HPDE6-E6E7 (cell line): ENCODE data around the gene GOLT1A.

Source experiments
- DNase-seq: peaks from one replicate; pipeline ENCODE4 v3.0.0; 2011; ENCODE audit warnings: missing footprints; ENCODE audit errors: extremely low spot score

GOLT1A gene

DNA sequence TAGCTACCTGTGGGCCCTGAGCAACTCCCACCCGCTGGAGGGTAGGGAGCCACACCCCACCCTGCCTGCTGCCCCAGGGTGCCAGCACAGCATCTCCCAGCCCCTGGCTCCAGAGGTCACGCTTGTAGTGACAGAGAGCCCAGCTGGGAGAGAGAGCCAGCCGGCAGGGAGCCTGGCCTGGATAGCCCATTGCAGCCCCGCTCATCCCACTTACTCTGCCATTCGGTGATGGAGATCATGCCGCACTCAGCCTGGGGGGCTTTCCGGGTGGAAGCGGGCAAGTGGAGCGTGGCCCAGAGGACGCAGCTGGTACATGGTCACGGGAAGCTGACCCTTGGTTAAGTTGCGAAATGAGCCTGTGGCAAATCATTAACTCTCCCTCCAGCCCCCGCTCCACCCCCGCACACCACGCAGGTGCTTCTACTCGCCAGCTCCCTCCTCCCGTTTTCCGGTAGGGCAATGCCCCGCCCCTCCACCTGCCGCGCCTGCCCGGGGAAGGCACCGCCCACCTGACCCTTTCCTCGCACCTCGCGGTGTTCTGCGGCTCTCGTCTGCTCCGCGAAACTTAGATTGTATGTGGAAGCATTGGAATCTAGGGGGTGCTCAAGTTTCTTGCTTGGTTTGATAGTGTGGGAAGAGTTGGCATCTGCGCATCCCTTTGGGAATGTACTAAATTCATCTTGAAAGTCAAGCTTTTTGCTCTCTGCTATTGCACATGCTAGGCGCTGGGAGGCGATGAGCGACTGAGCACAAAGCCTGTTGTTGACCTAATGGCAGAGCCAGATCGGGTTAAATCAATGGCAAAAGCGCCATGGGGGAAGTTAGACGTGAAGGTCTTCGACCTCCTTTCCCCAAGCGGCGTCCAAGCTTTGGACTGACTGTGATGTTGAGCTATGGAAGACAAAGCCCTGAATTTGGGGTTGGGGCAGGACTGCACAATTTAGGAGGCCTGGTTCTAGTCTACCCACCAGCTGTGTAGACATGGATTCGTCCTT, at the start of gene GOLT1A:
GOLT1A (minus strand) TSS at position 321 of the 995 bp plus-strand sequence; CDS start at position 239, 82 bp downstream.
- DNase-seq = peak; percentile 84

DNA sequence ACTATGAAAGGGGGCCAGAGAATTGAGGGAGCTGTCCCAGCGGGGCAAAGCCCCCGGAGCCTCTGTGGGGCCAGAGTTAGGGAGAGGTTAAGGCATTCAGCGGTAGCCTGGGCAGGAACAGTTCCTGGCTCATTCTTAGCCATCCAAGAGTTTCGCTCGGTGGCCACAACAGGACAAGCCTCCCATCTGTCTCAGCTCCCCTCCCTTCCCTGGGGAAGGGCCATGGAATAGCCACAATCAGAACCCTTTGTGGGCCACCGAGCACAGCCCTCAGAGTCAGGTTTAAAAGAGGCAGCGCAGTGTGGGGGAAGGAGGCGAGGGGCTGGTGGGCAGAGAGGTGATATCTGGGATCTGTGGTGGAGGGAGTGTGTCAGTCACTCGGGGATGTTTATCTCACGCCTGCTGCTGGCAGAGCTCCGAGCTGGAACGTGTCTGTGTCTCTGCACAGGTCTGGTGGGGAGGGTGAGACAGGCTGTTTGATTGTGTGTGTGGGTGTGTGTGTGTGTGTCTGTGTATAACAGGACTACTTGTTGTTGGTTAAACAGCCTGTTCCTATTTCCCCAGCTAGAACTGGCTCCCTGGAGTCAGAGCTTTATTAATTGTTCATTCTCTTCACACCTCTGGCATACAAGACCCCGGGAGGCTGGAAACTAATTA, 49.6 kb upstream of the GOLT1A start:
- DNase-seq = no peak

DNA sequence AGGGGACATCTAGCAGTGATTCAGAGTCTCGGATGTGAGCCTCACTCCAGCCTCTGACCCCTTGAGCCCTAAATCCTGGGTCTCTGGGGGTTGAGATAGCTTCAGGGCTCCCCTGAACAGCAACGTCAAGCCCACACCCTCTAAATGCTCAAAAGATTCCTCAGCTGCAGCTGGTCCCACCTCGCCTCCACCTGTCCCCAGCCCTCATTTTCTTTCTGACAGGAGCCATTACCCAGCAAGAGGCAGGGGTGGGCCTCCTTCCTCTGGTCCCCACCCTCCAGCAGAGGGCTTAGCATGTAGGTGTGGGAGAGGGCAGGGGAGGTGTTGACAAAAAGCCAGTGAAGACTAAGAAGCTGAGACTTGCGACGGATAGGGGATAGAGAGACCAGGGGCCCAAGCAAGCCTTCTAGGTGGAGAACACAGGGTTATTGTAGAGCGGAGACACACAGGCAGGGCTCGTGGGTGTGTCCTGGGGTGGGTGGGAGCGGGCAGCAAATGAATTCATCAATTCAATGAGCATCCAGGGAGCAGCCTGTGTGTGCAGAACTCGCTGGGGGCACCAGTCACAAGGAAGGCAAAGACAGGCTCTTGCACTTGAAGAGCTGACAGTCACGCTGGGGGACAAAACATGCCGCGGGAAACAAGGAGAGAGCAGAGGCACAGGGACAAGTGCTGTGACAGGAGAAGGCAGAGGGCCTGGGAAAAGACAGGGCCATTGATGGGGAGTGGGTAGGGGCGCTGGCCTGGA, 48.9 kb upstream of the GOLT1A start:
- no peak for DNase-seq

DNA sequence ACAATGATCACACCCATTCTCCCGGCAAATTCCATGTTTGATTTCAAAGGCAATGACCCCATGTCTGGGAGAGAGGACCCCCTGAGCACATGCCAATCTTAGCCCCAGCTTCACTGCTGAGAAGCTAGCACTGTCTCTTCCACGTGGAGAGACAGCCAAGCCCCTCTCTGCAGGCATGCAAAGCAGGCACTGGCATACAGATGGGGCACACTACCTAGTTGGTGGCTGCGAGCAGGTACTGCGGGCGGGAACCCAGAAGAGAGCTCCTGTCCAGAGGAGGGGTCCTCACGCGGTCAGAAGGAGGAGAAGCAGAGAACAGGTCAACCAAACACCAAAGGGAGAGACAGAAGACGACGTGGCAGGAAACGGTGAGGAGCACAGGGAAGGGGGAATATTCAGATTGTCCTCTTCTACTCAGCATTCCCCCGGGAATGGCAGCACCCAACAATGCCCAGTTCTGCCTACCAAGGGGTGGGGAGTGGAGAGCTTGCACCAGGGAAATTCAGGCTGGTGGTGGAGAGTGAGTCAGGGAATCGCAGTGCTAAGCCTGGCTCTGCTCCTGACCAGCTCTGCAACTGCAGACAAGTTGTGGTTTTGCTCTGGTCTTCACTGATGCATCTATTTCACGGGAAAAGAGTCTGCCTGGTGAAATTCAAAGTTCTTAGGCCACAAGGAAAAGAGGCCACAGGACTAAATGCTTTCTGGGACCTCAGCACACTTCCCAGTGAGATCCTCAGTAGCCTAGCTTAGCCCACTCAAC, 48.1 kb upstream of the GOLT1A start:
- no peak for DNase-seq

- no peak for DNase-seq
Measured at GRCh38 chr1:204261266-204261665, 47.5 kb upstream of the GOLT1A start.

DNA sequence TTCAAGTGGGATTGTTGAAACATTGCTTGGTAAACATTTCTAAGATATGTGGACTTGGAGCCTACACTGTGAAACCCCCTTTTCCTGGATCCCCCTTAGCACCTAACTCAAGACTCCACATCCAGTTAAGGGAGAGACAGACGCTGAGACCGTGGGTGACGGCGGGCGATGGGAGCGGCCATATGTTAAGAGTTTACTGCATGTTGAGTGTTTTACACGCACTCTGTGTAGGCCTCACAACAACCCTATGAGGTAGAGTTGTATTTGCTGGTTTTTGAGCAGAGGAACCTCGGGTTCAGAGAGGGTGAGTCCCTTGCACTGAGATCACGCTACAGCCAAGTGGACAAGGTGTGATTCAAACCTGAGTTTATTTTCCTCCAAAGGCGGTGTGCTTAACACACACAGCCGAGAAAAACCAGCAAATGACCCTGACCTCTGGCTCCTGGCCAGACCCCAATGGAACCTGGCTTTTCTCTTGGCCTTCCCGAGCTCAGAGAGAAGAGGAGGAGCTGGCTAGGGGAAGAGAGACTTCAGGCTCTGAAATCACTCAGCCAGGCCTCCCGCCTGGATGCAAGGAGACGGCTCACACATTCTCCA, 46.9 kb upstream of the GOLT1A start:
- DNase-seq = no peak

DNA sequence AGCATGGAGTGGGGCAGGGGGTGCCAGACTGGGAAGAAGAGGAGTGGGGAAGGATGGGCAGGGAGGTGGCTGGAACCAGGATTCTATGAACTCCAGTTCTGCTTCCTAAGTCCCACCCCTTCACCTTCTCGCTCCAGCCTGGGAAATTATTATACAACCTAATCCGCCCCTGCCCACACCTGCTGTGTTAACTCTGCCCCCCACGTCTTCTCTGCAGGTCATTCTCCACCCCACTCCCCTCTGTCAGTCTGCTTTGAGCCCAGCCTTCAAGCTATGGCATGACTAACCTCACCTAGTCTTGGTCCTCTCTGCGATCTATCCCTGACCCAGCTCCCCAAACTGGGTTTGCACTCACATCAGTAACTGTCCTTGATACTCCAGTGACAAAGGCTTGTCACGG, 46.0 kb upstream of the GOLT1A start:
- DNase-seq = no peak

- no peak for DNase-seq
Measured at GRCh38 chr1:204259196-204259595, 45.4 kb upstream of the GOLT1A start.

DNA sequence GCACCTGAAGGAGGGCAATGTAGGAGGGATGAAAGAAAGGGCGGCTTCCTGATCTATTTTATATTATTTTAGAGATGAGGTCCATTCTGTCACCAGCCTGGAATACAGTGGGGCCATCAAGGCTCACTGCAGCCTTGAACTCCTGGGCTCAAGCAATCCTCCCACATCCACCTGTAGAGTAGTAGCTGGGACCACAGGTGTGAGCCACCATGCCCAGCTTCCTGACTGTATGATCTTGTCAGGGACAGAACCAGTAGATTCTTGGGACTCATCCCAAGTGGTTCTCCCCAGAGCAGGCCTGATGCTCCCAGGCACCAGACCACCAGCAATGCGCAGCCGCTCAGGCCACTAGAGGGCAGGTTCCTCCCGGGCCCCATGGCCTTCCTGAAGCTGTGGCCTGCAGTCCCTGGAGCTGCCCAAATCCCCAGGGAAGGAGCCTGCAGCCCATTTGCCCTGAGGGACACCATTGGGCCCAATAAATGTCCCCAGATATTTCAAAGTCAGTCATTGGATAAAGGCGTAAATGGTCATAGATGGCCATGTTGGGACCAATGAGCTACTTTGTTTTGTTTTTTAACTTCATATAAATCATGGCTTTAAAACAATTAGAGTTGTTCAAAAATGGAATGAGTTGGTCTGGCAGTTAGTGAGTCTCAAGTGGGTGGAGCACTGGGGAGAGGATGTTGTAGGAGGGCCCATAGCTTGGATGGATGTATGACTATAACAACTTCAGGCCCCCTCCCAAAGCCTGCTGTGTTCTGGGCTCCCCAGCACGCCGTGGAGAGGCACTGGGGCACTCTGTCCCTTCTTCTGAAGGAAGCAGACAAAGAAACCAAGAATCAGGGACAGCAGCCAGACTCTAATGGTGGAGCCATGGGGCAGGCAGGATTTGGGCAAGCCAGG, 44.7 kb upstream of the GOLT1A start:
- DNase-seq = peak; percentile 66

- no peak for DNase-seq
Measured at GRCh38 chr1:204257446-204257845, 43.7 kb upstream of the GOLT1A start.

DNA sequence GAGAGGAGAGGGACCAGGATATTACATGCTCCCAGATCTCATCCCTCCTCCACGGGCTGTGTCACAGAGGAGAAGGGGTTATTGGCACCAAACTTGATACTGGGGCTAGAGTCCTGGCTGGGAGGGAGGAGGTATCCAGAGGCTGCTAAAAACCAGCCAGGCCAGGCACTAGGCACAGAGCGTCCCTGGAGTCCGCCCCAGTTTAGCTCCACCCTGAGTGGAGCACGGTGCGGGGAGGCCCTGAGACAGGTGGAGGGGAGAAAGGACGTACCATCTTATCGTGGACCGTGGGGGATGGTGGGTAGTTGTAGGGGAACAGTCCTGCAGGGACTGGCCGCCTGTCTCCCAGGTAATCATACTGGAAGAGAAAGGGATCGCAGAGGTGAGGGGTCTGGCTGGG, 42.7 kb upstream of the GOLT1A start:
- DNase-seq = no peak

- no peak for DNase-seq
Measured at GRCh38 chr1:204255966-204256365, 42.2 kb upstream of the GOLT1A start.

DNA sequence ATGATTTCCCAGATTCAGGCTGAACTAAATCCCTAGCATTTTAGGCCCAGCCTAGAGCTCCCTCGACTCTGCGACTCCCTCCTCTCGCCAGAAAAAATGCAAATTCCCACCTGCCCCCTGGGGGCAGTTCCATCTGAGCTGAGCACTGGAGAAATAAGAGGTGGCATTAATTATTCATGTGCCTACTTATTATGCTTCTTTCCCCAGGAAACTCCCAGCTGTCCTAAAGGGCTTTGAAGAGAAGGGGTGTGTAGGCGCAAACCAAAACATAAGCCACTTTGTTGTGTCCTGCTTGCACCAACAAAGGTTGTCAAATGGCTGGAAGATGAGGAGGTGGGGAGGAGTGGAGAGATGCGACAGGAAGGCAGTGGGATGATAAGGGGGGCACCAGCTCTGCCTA, 41.4 kb upstream of the GOLT1A start:
- no peak for DNase-seq

DNA sequence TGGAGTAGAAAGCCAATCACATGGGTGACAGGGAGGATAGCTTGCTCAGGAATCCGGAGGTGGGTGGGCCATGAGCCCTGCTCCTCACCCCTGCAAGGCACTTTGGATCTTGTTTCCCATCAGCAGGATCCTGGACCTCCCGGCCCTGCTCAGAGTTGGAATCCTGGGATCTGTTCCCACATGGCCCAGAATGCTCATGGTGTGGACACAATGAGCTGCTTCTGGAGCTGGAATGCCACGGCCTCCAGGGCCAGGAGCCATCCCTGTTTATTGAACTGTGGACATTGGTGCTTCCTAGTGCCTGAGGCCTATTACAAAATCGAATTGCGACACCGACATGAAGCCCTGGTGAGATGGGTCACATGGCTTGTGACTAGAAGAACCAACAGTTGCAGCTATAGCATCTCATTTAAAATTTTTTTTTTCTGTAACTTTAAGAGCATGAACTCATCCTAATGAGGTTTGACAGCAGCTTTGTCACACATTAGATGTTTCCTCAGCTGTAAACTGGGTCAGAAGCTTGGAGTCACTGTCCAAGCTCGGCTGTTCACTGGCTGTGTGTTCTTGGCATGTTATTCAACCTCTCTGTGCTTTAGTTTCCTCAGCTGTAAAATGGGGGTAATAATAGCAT, 40.4 kb upstream of the GOLT1A start:
- peak; percentile 20 for DNase-seq

- no peak for DNase-seq
Measured at GRCh38 chr1:204251926-204252689, 38.3 kb upstream of the GOLT1A start.

DNA sequence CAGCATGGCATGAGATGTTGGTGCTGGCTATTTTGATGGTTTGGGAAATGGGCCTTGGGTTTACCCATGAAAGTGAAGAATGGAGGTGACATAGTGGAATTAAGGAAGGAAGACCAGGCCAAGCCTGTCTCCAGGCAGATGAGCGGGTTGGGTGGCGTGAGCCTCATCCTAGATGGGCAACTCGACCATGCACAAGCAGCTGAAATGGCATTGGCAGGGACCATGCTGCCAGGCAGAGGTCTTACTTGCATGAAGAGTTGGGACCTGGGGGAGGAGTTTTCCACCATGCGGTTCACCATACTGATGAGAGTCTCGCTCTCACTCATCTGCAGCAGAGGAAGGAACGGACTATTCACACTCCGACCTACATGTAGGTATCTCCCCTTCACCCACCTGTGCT, 37.5 kb upstream of the GOLT1A start:
- DNase-seq = no peak

- no peak for DNase-seq
Measured at GRCh38 chr1:204250428-204251030, 36.7 kb upstream of the GOLT1A start.

DNA sequence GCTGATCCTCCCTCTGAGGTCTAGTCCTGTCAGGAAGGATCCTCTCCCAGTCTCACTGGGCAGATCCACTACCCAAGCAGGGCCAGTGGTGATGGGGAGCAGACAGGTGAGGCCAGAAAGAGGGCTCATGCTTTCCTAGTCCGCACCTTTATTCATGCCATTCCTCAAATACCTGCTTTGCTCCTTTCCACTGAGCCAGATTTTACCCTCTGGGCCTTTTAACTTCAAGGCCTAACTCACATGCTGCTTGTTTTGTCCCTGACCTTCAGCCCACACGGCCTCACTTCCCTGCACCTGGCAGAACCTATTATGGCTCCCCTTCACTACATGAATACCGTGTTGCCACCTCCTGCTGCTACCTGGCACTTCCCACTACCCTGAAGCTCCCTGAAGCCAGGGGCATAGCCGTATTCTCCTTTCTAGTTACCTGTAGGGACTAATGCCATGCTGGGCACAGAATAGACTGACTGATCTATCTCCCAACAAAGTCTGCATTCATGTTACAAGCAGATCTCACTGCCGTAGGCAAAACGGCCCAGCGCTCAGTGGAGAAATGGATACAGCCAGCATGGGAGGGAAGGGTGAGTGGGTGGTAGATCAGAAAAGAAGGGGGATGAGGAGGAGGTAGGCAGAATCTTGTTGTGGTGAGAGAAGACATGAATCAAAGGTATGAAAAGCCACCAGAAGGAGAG, 36.1 kb upstream of the GOLT1A start:
- DNase-seq = no peak
